ENCODE measurements around the gene DEXI. TPM values are rescaled to one million over a fixed set of nuclear protein-coding genes. Genes with fewer than 3 reads are reported as not detected.

The DEXI gene
- total and polyA plus RNA-seq, 2 of the 13 experiments (the other 11 are each of a cell fraction or from before 2014, with no cell fraction given) = 51.5 to 70.4 TPM

GRCh38 chr16:10923650-10924214 is 18.5 kb downstream of the DEXI start (continued):
- TF ChIP-seq ZBTB20 (CRISPR knock-in tag; IDR thresholded peaks at IDR 0.05; ENCODE audit: borderline replicate concordance, low read depth) (peak; percentile 56; the same call in 1 of the 2 replicates), ZNF629 (CRISPR knock-in tag; conservative IDR thresholded peaks at IDR 0.05) (no peak), MYNN (CRISPR knock-in tag; IDR thresholded peaks at IDR 0.05; ENCODE audit: low read depth) (no peak), ZFP41 (CRISPR knock-in tag; IDR thresholded peaks at IDR 0.05; ENCODE audit: borderline replicate concordance) (0 out of 2 replicates have a peak, but pooled peaks have one; percentile 12), UBTF (CRISPR knock-in tag; IDR thresholded peaks at IDR 0.05) (peak; percentile 67), CREBL2 (CRISPR knock-in tag; IDR thresholded peaks at IDR 0.05; ENCODE audit: borderline replicate concordance) (no peak), ZNF276 (CRISPR knock-in tag; IDR thresholded peaks at IDR 0.05; ENCODE audit: low read depth) (no peak; the same call in 1 of the 2 replicates), ZNF710 (CRISPR knock-in tag; IDR thresholded peaks at IDR 0.05; ENCODE audit: borderline replicate concordance) (peak; percentile 60; the same call in 1 of the 2 replicates), ZNF713 (CRISPR knock-in tag; IDR thresholded peaks at IDR 0.05) (no peak; the same call in 1 of the 2 replicates), ZBTB4 (CRISPR knock-in tag; IDR thresholded peaks at IDR 0.05; ENCODE audit: borderline replicate concordance) (0 out of 2 replicates have a peak, but pooled peaks have one; percentile 30), FIP1L1 (IDR thresholded peaks at IDR 0.05; ENCODE audit: borderline replicate concordance, insufficient read depth, low read depth, low read length) (no peak), ZNF616 (CRISPR knock-in tag; IDR thresholded peaks at IDR 0.05; ENCODE audit: low read depth) (no peak), ZBTB33 (CRISPR knock-in tag; IDR thresholded peaks at IDR 0.05) (peak; percentile 20; the same call in 1 of the 2 replicates), GATAD1 (CRISPR knock-in tag; IDR thresholded peaks at IDR 0.05) (peak; percentile 71), BRCA1 (CRISPR knock-in tag; IDR thresholded peaks at IDR 0.05) (no peak), DMAP1 (CRISPR knock-in tag; IDR thresholded peaks at IDR 0.05) (peak; percentile 38; the same call in 1 of the 2 replicates)
